ENCODE measurements around the gene GLE1.

- TF ChIP-seq CTCF (conservative IDR thresholded peaks at IDR 0.05; ENCODE audit: low read depth, low read length) (no peak), EZH2 (IDR thresholded peaks at IDR 0.05; ENCODE audit: low read length, unreplicated experiment) (no peak), EZH2phosphoT487 (IDR thresholded peaks at IDR 0.05; ENCODE audit: borderline replicate concordance, low read length) (no peak)
Measured at GRCh38 chr9:128459011-128459410, 45.5 kb upstream of the GLE1 start.
